Coronary artery (tissue), 2 donors: Measurements from ENCODE around the gene TMSB15C.

Experiments used
- DNase-seq: peaks from one replicate; pipeline ENCODE4 v3.0.0-alpha.2; 2017; ENCODE audit warnings: low spot score
- H3K27ac ChIP-seq, 2 donors: fragments of 200-600 bp; sonication (generic); one replicate each; pipeline ENCODE4 v1.5.1; 2016 to 2019
- H3K4me3 ChIP-seq: fragments of 200-600 bp; sonication (generic); 2 replicates; pipeline ENCODE4 v1.5.1; 2016; ENCODE audit warnings: mild to moderate bottlenecking, moderate library complexity
- CTCF ChIP-seq: fragments of 200-600 bp; sonication (generic); IDR thresholded peaks from one replicate; pipeline ENCODE4 v1.5.1; 2019; ENCODE audit warnings: antibody characterized with exemption

The TMSB15C gene

GRCh38 chrX:104039689-104040505, 36.1 kb downstream of the TMSB15C start, which contains the start of gene H2BW2:
Gene H2BW2, plus strand, starts transcription at chrX:104039956. Its CDS starts 39 bp downstream, at chrX:104039995.
- no peak within 1 kb of the TSS for H3K4me3 ChIP-seq
- no peak within 1 kb of the TSS for H3K27ac ChIP-seq
- no peak for DNase-seq
- TF ChIP-seq CTCF, result no peak
